GM18909 (cell line): ENCODE results near the gene STAT4.

Source experiments
- ATAC-seq: cut with Tn5 transposase; IDR thresholded peaks from one replicate; pipeline ENCODE4 v1.9.1; 2021; ENCODE audit warnings: mild to moderate bottlenecking; ENCODE audit not compliant: unreplicated experiment, poor library complexity

STAT4 gene

GRCh38 chr2:191148791-191149190 lies 2.0 kb downstream of the STAT4 start:
- ATAC-seq, result no peak

- ATAC-seq, result no peak
Observed at GRCh38 chr2:191148281-191148680, 2.5 kb downstream of the STAT4 start.

GRCh38 chr2:191145769-191146471 lies 4.9 kb downstream of the STAT4 start:
- ATAC-seq, result no peak

GRCh38 chr2:191144217-191144616 lies 6.6 kb downstream of the STAT4 start:
- no peak for ATAC-seq

- no peak for ATAC-seq
Observed at GRCh38 chr2:191143791-191144190, 7.0 kb downstream of the STAT4 start.

- no peak for ATAC-seq
Observed at GRCh38 chr2:191128911-191129304, 21.9 kb downstream of the STAT4 start.

GRCh38 chr2:191128172-191128910 lies 22.5 kb downstream of the STAT4 start:
- ATAC-seq, result peak; percentile 79

GRCh38 chr2:191127235-191127634 lies 23.6 kb downstream of the STAT4 start:
- no peak for ATAC-seq

GRCh38 chr2:191126386-191127085 lies 24.3 kb downstream of the STAT4 start:
- no peak for ATAC-seq

GRCh38 chr2:191125646-191126045 lies 25.1 kb downstream of the STAT4 start:
- no peak for ATAC-seq

- no peak for ATAC-seq
Observed at GRCh38 chr2:191122638-191123294, 28.0 kb downstream of the STAT4 start.

- no peak for ATAC-seq
Observed at GRCh38 chr2:191117341-191117740, 33.5 kb downstream of the STAT4 start.

GRCh38 chr2:191115804-191116203 lies 35.0 kb downstream of the STAT4 start:
- ATAC-seq, result peak; percentile 34

GRCh38 chr2:191115391-191115790 lies 35.4 kb downstream of the STAT4 start:
- peak; percentile 58 for ATAC-seq

- peak; percentile 80 for ATAC-seq
Observed at GRCh38 chr2:191114403-191114886, 36.3 kb downstream of the STAT4 start.

GRCh38 chr2:191113761-191114160 lies 37.0 kb downstream of the STAT4 start:
- ATAC-seq, result no peak

- ATAC-seq, result no peak
Observed at GRCh38 chr2:191112448-191112901, 38.3 kb downstream of the STAT4 start.

- ATAC-seq, result no peak
Observed at GRCh38 chr2:191109888-191110287, 40.9 kb downstream of the STAT4 start.

GRCh38 chr2:191108331-191108730 lies 42.5 kb downstream of the STAT4 start:
- no peak for ATAC-seq

GRCh38 chr2:191105082-191105481 lies 45.7 kb downstream of the STAT4 start:
- ATAC-seq, result no peak
